ENCODE results near the gene MLX.

GRCh38 chr17:42520540-42520951 lies 46.4 kb upstream of the MLX start:
- TF ChIP-seq, protein P1, sequence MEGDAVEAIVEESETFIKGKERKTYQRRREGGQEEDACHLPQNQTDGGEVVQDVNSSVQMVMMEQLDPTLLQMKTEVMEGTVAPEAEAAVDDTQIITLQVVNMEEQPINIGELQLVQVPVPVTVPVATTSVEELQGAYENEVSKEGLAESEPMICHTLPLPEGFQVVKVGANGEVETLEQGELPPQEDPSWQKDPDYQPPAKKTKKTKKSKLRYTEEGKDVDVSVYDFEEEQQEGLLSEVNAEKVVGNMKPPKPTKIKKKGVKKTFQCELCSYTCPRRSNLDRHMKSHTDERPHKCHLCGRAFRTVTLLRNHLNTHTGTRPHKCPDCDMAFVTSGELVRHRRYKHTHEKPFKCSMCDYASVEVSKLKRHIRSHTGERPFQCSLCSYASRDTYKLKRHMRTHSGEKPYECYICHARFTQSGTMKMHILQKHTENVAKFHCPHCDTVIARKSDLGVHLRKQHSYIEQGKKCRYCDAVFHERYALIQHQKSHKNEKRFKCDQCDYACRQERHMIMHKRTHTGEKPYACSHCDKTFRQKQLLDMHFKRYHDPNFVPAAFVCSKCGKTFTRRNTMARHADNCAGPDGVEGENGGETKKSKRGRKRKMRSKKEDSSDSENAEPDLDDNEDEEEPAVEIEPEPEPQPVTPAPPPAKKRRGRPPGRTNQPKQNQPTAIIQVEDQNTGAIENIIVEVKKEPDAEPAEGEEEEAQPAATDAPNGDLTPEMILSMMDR (IDR thresholded peaks at IDR 0.05): no peak
- TF ChIP-seq POLR2A (IDR thresholded peaks at IDR 0.05) (no peak), EP300 (IDR thresholded peaks at IDR 0.05; ENCODE audit: low read depth) (no peak)

All from transverse colon (tissue), 3 donors.